ENCODE data around the gene PLXNA4. TPM values are rescaled to one million over a fixed set of nuclear protein-coding genes. Genes with fewer than 3 reads are reported as not detected.

Gene PLXNA4
- total RNA-seq, 4 donors from 2014 or later = 1.1 to 2.8 (median 1.4) TPM

DNA sequence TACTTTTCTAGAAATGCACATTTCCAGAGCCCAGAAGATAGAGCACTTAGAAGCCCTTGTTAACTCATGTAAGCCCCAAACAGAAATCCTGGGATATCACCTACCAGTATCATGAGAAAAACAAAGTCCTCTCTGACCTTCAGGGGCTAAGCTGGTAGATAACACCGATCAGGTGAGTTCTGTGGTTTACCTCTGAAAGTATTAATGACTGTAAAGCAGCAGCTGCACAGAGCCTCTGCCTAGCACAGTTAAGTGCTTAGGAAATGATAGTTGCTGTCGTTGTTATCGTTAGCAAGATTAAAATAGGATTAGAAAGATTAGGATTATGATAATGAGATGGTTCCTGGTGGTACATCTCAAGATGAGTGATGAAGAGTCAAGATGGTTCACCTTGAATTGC lies 64.9 kb downstream of the PLXNA4 start:
- Histone ChIP-seq H3K36me3 (no peaks in the 10 kb centered on the region), H3K4me1 (no peaks in the 10 kb centered on the region), H3K27ac (no peak overlapping the region), H3K27me3 (no peaks in the 10 kb centered on the region), H3K9me3 (no peaks in the 10 kb centered on the region), H3K4me3 (no peak overlapping the region)
- 85% methylated on average over 3 of the region's 3 CpGs; no CpG with 5 or more reads in 1 of the 2 donors for WGBS, 2 donors (ENCODE audit: low coverage in 1 of 2)
- no peak for TF ChIP-seq POLR2AphosphoS5 (IDR thresholded peaks at IDR 0.05)
- TF ChIP-seq EP300 (IDR thresholded peaks at IDR 0.05; ENCODE audit: low read depth) = no peak
- TF ChIP-seq POLR2A (IDR thresholded peaks at IDR 0.05) = no peak
- TF ChIP-seq, protein P1, sequence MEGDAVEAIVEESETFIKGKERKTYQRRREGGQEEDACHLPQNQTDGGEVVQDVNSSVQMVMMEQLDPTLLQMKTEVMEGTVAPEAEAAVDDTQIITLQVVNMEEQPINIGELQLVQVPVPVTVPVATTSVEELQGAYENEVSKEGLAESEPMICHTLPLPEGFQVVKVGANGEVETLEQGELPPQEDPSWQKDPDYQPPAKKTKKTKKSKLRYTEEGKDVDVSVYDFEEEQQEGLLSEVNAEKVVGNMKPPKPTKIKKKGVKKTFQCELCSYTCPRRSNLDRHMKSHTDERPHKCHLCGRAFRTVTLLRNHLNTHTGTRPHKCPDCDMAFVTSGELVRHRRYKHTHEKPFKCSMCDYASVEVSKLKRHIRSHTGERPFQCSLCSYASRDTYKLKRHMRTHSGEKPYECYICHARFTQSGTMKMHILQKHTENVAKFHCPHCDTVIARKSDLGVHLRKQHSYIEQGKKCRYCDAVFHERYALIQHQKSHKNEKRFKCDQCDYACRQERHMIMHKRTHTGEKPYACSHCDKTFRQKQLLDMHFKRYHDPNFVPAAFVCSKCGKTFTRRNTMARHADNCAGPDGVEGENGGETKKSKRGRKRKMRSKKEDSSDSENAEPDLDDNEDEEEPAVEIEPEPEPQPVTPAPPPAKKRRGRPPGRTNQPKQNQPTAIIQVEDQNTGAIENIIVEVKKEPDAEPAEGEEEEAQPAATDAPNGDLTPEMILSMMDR (IDR thresholded peaks at IDR 0.05) = no peak
- DNase-seq = no peak
- intact Hi-C loops (cut with DNase I; ENCODE audit: low total_unique reads) = loop anchor here (5.0 kb wide), 1 partner anchor 1569 kb away; no protein-coding TSS in a partner anchor
- in situ Hi-C loops (cut with MboI; ENCODE audit: low pct_ligation_motif_present in 1 of 4, low pct_unique_long_range_greater_than_20kb in 1 of 4, low sequenced_read_pairs in 3 of 4) = no loop called here

DNA sequence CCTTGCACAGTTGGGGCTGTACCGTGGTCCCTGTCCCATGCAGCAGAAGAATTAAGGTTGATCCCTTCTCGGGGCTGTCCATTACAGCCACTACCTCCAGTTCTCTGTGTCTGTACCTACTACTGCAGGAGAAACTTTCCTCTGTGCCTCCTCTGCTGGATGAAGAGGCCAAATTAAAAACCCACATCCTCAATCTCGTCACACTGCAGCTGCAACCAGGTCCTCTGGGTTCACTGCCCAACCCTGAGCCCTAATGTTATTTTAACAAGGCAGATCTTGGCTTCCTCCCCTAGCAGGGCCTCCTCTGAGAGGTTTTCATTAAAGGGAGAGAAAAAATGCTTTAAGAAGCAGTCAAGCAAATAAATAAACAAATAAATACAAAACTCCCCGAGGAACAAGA lies 66.6 kb downstream of the PLXNA4 start:
- WGBS, 2 donors (ENCODE audit: low coverage in 1 of 2) = 40 to 61% methylated on average over 1 to 4 of the region's 4 CpGs
- intact Hi-C loops (cut with DNase I; ENCODE audit: low total_unique reads) = loop anchor here (5.0 kb wide), 1 partner anchor 1567 kb away; no protein-coding TSS in a partner anchor

DNA sequence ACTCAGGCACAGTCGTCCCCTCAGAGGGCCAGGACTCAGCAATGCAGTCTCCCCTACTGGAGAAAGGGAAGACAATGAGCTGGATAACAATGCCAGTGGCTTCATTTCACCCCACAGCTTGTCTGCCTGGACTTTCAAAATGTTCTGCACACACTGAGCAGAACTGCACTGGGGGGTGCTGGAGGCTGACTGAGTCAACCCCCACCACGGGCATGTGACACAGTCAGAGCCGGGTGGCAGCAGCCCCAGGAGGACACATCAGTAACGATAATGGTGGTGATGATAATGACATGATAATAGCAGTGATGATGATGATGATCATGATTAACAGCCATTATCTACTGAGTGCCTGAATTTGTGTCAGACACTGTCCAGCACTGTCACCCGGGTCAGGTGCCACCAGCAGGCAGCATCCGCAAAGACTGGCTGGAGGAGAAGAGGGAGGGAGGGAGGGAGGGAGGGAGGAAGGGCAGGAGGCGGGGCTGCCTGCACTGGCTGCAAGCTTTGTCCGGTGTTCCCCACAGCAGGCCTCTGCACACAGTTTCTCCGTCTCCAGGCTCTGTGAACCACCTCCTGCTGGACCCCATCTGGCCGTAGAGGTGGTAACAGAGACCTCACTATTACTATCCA lies 67.4 kb downstream of the PLXNA4 start:
- 59% methylated on average over 10 of the region's 10 CpGs; no CpG with 5 or more reads in 1 of the 2 donors for WGBS, 2 donors (ENCODE audit: low coverage in 1 of 2)
- H3K4me1 ChIP-seq = no peaks in the 10 kb centered on the region
- H3K27ac ChIP-seq = no peak overlapping the region
- no peaks in the 10 kb centered on the region for H3K9me3 ChIP-seq
- H3K27me3 ChIP-seq = no peaks in the 10 kb centered on the region
- in situ Hi-C loops (cut with MboI; ENCODE audit: low pct_ligation_motif_present in 1 of 4, low pct_unique_long_range_greater_than_20kb in 1 of 4, low sequenced_read_pairs in 3 of 4) (no loop called here), intact Hi-C loops (cut with DNase I; ENCODE audit: low total_unique reads) (no loop called here)
- no peak for TF ChIP-seq POLR2A (IDR thresholded peaks at IDR 0.05)
- TF ChIP-seq, protein P1 (IDR thresholded peaks at IDR 0.05) = no peak
- H3K36me3 ChIP-seq = no peaks in the 10 kb centered on the region
- no peak overlapping the region for H3K4me3 ChIP-seq
- no peak for DNase-seq

More for the DNA sequence above, 66.6 kb downstream of the PLXNA4 start:
- in situ Hi-C loops (cut with MboI; ENCODE audit: low pct_ligation_motif_present in 1 of 4, low pct_unique_long_range_greater_than_20kb in 1 of 4, low sequenced_read_pairs in 3 of 4) = no loop called here
- Histone ChIP-seq H3K27ac (no peak overlapping the region), H3K36me3 (no peaks in the 10 kb centered on the region), H3K4me3 (no peak overlapping the region), H3K27me3 (no peaks in the 10 kb centered on the region), H3K4me1 (no peaks in the 10 kb centered on the region), H3K9me3 (no peaks in the 10 kb centered on the region)
- TF ChIP-seq POLR2A (IDR thresholded peaks at IDR 0.05) (no peak), POLR2AphosphoS5 (IDR thresholded peaks at IDR 0.05) (no peak), EP300 (IDR thresholded peaks at IDR 0.05; ENCODE audit: low read depth) (no peak)
- TF ChIP-seq, protein P1 (IDR thresholded peaks at IDR 0.05) = no peak
- DNase-seq = no peak

DNA sequence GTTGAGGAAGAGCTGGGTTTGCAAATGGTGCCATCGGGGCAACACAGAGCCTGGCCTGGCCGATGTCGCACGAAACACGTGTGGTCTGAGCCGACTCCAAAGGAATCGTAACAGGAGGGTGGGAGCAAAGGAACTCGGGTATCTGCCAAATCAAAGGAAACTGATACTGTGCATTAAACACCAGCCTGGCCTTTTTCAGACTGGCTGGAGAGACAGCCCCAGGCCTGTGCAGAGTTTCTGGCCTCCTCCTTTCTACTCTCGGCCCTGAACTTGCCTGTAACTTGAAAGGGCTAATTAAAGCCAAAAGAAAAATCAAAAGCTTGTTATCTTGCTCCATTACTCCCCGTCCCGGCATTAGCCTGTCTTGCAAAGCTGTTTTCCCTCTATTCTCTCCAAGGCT lies 71.4 kb downstream of the PLXNA4 start:
- Histone ChIP-seq H3K27ac (no peak overlapping the region), H3K9me3 (no peaks in the 10 kb centered on the region), H3K4me3 (no peak overlapping the region), H3K27me3 (no peaks in the 10 kb centered on the region), H3K4me1 (no peaks in the 10 kb centered on the region), H3K36me3 (no peaks in the 10 kb centered on the region)
- WGBS, 2 donors (ENCODE audit: low coverage in 1 of 2) = 88 to 92% methylated on average over 2 to 11 of the region's 11 CpGs
- no peak for TF ChIP-seq POLR2AphosphoS5 (IDR thresholded peaks at IDR 0.05)
- TF ChIP-seq, protein P1 (IDR thresholded peaks at IDR 0.05) = no peak
- no peak for TF ChIP-seq POLR2A (IDR thresholded peaks at IDR 0.05)
- TF ChIP-seq EP300 (IDR thresholded peaks at IDR 0.05; ENCODE audit: low read depth) = no peak
- in situ Hi-C loops (cut with MboI; ENCODE audit: low pct_ligation_motif_present in 1 of 4, low pct_unique_long_range_greater_than_20kb in 1 of 4, low sequenced_read_pairs in 3 of 4) = no loop called here
- intact Hi-C loops (cut with DNase I; ENCODE audit: low total_unique reads) = no loop called here
- DNase-seq = no peak
